ENCODE results near the gene REL.
"Not testable (repeated sequence)": the region's sequence is repeated elsewhere in the genome, so short reads cannot be mapped to it uniquely, and the experiment has no call there.

The REL gene

DNA sequence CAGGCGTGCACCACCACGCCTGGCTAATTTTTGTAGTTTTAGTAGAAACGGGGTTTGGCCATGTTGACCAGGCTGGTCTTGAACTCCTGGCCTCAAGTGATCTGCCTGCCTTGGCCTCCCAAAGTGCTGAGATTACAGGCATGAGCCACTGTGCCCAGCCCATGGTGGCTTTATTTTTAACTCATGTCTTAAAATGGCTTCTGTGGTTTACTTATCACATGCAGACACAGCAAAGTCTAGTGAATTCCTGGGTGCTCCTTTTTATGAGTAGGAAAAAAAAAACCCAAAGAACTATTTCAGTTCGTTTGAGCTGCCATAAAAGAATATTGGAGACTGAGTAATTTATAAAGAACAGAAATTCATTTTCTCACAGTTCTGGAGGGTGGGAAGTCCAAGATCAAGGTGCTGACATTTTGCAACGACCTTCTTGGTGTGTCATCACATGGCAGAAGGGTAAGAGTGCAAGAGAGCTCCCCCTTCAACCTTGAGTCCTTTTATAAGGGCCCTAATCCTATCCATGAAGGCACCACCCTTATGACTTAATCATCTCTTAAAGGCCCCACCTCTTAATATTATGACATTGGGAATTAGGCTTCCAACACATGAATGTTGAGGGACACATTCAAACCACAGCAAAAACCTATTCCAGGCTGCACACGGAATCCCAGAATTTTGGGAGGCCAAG, 12.6 kb upstream of the REL start:
- DNase-seq: no peak

DNA sequence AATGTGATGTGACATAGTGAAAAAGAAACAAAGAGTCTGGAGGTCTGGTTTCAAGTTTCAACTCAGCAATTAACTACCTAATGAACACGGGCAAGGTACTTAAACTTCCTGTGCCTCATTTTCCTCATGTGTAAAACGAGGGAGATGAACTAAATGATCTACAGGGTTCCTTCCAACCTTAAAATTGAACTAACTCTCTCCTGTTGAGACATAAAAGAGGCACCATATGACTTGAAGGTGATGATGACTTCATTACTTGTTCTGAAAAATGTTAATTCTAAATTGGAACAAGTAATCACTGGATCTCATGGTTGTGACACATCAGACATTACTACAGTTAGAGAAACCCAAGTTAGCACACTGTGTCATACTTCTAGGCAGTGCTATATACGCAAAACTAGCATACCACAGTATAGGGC, 8.9 kb upstream of the REL start:
- DNase-seq: no peak

DNA sequence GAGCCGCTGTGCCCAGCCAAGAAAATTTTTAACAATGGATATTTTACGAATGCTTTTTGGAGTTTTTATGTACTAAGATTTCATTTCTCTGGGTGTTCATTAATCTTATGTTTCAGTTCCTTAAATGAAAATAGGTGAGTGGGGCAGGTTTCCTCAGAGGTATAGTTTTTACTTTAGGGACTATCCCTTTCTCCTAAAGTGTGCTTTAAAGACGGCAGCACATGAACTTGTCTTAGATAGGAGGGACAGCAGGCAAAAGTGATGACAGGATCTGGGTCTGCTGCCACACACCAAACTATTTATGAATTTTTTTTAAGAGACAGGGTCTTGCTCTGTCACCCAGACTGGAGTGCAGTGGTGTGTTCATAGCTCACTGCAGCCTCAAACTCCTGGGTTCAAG, 8.0 kb upstream of the REL start:
- DNase-seq: no peak

DNA sequence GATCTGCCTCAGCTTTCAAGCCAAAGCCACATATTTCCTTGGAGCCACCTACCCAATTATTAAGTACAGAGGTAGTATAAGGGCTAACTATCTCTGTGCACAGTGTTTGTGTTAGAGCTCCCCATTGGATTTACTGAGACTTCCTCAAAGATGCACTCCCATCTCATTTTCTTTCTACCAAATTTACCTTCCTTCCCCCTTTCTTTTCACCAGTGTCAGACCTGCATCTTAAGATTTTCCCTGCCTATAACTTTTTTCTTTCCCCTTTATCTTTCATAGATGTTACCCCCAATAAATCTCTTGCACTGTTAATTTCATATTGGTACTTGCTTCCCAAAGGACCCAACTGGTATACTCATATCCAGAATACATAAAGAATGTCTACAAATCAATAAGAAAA, 5.9 kb upstream of the REL start:
- DNase-seq: no peak

DNA sequence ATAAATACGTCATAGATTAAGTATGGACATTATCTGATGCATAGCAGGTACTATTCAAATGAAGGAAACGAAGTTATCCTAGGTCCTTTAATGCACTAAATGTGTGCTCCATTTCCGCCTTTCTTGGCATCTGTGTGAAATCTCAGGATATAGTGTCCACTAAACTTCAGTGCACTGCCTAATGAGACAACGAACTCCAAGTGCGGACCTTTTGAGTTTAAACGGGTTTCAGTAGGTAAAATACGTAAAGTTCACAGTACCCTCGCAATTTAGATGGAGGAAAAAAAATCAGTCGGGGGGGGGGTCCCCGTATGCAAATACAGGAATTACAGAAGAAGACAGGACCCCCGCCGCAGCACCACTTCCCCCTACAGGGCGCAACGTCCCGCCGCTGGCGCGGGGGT, 729 bp upstream of the REL start:
- no peak for DNase-seq

DNA sequence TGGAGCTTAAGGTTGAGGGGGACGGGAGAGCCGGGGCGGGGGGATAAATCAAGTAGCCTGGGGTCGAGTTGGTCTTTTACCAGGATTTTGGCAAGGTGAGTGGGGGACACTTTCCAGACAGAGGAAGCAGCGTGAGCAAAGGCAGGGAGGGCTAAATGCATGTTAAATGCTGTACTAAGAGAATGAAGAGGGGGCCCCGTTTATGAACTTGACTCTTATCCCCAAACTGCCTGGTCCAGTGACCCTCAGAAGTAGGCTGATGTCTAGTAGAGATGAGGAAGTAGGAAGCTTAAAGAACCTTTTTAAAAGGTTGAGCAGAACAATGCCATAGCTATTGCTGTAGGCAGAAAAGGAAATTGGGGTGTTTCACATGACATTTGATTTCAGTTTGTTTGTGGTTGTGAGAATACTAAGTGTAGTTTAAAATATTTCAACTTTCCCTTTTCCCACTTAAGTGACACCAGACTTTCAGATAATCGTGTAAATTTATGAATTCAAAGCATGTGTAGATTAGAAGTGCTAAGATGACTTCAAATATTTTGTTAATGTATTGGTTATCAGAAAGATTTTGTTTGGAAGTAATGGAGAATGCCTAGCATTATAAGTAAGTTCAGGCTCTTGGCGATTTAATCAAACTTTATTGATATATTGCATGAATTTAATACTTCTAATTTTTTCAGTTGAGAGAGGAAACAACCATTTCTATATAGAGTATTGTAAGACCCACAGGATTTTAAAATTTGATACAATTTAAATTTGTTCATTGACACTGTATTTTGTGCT, 1.8 kb downstream of the REL start:
- DNase-seq: peak; percentile 6

DNA sequence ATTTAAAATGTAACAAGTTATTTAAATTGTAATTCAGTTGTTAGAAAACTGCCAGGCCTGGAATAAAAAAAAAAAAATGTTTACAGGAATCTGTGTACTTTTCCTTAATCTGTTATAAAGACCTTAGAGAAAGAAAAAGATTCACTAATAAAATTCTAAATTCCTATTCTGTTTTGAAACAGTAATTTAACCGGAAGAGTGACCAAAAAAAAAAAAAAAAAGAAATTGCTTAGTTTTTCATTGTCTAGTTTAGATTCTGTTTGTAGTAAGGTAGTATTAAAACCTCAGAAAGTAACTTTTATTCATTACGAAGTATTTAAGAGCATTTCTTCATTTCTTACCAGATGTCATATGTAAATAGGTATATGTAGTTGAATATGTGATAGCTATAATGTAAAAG, 2.5 kb downstream of the REL start:
- no peak for DNase-seq

DNA sequence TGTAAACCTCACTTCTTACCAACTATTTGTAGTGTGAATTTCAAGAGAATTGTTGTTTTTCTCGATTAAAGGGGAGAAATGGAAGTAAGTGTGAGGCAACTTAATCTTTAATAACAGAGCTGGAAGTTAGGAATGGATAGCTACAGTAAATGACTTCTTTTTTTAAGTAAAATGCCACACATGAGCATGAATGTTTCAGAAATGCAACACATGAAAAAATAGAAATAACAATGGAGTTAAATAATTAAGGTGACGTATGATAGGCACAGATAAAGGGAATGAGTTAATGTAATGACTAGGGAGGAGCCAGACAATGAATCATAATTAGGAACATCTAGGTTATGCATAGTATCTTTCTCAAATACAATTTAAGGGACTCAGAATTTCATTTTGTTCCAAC, 3.4 kb downstream of the REL start:
- no peak for DNase-seq

DNA sequence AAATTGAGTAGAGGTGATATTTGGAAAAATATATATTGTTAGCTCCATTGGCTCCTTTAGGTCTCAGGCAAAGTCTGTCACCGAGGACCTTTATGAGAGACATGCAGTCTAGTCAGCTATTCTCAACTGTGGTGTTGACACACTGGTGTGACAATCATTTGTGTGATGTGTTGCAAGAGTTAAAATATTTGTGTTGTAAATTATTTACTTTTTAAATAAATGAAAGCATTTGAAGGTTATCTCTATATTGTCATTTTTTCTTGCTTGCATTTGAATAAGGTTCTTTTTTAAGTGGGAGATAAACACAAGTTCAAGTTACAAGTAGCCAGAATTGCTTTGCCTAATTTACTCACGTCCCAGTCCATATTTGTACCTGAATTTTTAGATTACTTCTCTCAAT, 4.3 kb downstream of the REL start:
- no peak for DNase-seq

DNA sequence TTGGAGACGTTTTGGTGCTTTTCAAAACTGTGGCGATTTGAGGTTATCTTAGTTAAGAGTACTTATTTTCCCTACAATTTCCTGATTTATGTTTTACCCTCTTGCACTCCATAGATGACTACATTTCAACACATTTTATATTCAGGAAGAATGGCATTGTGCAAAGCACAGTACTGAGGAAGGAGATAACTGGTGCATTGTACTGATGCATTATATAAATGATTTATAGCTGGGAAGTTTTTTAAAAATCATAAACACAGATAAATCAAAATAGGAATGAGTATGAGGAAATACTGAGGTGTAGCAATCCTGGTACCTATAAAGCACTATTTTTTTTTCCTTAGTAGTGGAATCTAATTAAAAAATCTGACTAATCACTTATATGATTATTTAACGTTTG, 5.6 kb downstream of the REL start:
- DNase-seq: no peak

DNA sequence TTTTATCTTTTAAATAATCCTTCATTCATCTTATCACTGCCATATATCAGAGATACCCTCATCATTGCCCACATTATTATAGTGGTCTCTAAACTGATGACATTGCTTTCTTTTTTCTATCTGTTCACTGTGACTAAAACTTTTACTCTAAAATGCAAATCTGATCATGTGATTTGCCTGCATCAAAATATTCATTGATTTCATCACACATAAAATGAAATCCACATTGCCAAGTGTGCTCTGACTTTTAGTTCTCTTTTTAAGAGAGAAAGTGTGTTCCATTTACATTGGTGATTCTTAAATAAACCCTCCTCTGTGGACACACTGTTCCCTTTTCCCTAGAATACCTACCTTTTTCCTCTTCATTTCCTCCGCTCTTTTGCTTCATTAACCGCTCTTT, 7.5 kb downstream of the REL start:
- no peak for DNase-seq

DNA sequence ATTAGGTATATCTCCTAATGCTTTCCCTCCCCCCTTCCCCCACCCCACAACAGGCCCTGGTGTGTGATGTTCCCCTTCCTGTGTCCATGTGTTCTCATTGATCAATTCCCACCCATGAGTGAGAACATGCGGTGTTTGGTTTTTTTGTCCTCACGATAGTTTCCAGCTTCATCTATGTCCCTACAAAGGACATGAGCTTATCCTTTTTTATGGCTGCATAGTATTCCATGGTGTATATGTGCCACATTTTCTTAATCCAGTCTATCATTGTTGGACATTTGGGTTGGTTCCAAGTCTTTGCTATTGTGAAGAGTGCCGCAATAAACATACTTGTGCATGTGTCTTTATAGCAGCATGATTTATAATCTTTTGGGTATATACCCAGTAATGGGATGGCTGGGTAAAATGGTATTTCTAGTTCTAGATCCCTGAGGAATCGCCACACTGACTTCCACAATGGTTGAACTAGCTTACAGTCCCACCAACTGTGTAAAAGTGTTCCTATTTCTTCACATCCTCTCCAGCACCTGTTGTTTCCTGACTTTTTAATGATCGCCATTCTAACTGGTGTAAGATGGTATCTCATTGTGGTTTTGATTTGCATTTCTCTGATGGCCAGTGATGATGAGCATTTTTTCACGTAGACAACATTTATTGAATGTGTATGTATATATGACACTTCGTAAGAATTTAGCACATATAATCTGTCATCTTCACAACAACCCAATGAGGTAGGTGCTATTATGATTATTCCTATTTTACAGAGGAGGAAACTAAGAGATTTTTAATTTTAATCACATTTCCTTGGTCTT, 8.4 kb downstream of the REL start:
- not testable (repeated sequence) for DNase-seq

DNA sequence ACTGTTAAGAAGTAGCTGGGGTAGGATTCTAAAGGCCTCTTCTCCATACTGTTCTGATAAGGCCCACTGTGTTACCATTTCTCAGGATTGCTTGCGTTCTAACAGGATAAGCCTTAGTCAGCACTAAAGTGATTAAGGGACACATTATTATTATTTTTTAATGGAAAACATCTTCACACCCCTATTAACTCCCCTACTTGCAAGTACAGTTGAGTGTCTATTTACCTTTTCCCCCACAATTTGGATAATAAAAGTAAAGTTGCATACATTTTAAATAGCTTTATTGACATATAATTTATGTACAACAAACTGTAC, 9.0 kb downstream of the REL start:
- DNase-seq: no peak

DNA sequence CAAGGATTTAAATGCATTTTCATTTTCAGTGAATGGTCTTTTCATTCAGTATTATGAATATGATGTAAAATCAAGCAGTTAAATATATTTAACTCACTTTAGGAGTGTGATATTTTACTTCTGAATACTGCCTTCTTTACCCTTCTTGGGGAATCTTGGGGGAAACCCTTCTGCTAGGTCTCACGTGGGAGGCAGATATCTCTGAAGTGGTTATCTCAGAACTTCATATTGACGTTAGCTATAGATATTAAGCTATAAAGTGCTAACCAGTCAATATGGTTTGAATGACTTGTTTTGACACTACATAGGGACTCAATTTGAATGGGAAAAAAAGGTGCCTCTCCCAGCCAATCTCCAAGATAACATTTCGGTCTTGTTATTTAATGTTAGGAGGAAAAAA, 9.8 kb downstream of the REL start:
- DNase-seq: no peak

DNA sequence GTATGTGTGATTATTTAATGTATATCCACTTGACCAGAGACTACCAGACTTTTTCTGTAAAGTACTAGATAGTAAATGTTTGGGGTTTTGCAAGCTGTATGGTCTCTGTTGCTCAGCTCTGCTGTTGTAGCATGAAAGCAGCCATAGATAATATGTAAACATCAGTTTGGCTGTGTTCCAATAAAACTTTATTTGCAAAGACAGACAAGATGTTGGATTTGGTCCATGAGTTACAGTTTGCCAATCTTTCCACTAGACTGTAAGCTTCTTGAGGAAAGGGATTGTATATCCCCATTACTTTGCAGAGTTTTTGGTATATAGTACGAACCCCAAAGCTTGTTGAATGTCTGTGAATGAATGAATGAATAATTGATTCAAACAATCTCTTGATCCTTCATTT, 17.2 kb downstream of the REL start:
- DNase-seq: no peak

DNA sequence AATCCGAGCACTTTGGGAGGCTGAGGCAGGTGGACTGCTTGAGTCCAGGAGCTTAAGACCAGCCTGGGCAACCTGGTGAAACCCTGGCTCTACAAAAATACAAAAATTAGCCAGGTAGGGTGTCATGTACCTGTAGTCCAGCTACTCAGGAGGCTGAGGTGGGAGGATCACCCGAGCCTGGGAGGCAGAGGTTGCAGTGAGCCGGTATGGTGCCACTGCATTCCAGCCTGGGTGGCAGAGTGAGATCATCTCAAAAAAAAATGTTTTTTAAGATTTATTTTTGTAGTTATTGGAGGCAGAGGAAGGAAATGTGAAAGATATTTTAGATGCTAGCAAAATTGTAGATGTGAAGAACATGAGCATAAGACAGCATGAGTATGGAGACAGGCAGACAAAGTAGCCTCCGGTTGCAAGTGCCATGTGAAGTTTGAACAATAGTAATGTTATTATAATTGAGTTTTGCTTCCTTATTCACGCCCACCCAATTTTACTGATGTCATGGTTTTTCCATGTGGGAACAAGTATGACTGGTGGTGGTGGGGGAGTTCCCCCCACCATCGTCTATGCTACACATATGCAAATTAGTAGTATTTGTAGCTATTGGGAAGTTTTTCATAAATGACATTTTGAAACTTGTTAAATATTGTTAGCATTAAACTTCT, 18.0 kb downstream of the REL start:
- peak; percentile 14 for DNase-seq

DNA sequence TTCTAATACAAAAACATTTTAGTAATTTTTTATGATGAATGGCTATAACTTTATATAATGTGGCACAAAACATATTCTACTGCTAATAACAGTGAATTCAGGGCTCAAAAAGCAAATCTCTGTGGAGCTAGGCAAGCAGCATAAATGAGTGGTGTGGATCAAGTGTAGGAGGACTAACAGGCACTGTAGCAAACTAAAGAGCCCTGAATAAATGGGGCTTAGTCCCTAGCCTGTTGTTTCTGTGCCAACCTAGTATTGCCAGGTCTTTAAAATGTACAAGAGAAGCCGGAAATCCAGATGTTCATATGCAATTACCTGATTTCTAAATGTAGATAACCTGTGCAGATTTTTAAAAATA, 18.5 kb downstream of the REL start:
- DNase-seq: no peak

DNA sequence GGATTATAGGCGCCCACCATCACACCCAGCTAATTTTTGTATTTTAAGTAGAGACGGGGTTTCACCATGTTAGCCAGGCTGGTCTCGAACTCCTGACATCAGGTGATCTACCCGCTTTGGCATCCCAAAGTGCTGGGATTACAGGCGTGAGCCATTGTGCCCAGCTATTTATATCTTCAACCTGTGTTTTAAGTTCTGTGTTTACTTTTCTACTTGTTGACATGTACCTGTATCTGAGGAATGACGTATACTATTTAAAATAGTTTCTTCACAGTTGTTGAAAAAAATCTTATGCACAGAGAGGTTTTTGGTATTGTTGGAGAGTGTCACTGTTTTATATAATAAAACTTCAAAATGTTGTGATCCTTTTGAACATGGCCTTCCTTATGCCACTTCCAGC, 19.9 kb downstream of the REL start:
- DNase-seq: not testable (repeated sequence)

DNA sequence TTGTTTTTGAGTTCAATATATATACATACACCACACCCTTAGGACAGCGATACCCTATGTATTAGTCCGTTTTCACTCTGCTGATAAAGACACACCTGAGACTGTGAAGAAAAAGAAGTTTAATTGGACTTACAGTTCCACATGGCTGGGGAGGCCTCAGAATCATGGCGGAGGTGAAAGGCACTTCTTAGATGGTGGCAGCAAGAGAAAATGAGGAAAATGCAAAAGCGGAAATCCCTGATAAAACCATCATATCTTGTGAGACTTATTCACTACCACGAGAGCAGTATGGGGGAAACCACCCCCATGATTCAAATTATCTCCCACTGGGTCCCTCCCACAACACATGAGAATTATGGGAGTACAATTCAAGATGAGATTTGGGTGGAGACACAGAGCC, 24.5 kb downstream of the REL start:
- DNase-seq: not testable (repeated sequence)

DNA sequence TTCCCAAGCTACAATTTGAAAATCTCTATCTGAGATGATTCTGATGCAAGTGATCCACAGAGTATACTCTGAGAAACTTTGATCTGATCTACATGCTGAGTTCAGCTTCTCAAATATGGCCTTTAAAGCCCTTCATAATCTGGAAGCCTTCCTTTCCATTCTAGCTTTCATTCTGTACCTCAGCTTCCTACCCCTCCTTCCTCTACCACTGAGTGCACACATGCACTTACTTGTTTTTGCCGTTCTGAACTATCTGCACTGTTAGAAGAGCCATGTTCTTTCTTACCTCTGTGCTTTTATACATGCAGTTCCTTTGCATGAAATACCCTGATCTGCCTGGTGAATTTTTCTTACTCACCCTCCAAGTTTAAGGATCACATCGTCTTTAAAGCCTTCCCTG, 25.0 kb downstream of the REL start:
- DNase-seq: no peak

DNA sequence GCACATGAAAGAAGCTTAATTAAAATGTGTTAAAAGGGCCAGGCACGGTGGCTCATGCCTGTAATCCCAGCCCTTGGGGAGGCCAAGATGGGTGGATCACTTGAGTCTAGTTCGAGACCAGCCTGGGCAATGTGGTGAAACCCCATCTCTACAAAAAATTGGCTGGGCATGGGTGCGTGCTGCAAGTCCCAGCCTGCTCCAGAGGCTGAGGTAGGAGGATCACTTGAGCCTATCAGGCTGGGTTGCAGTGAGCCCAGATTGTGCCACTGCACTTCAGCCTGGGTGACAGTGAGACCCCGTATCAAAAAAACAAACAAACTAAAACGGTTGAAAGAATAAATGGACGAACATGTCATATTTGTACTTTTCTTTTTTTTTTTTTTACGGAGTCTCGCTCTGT, 26.0 kb downstream of the REL start:
- DNase-seq: no peak

DNA sequence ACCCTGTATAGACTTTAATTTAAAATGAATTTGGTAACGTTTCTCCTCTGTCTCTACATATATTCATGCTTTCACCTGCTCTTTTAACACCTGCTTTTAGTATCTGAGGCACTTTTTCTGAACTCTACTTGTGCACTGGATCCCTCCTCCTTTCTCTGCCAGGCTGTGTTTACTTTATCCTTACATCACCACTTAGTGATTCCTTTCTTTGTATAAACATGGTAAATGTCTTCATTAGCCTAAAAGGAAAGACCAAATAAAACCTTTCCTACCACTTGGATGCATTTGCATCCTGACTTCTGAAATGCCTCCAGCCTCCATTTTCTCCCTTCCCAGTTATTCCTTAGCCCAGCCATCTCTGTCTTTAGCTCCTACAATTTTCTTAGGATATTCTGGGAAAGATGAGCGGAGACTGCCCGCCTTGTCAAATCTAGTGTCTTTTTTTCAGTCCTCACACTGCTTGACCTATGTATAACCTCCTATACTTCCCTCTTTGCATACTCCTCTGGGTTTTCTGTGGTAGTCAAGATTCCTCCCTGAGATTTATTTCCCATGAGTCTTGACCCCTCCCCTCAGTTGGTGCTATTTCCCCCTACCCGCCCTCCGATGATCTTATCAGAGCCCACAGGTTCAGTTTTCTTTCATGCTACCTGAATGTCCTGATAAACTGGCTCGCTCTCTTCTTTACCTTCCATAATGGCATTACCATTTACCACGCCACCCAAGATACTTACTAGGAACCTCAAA, 44.8 kb downstream of the REL start:
- DNase-seq: no peak
